ENCODE data around the gene GRIN1.

Gene GRIN1

GRCh38 chr9:137198051-137198901 lies 59.3 kb downstream of the GRIN1 start:
- no peak for DNase-seq

- no peak for DNase-seq
Observed at GRCh38 chr9:137198902-137199283, 59.9 kb downstream of the GRIN1 start.

GRCh38 chr9:137199411-137200121 lies 60.6 kb downstream of the GRIN1 start:
- DNase-seq = no peak

GRCh38 chr9:137200311-137201204 lies 61.6 kb downstream of the GRIN1 start, which contains the start of gene TPRN:
TSS of gene TPRN (minus strand) at chr9:137200741. CDS start at chr9:137200711, 30 bp downstream.
- peak; percentile 89 for DNase-seq

- no peak for DNase-seq
Observed at GRCh38 chr9:137201205-137201868, 62.4 kb downstream of the GRIN1 start.

GRCh38 chr9:137202966-137203365 lies 64.0 kb downstream of the GRIN1 start:
- DNase-seq = no peak

- DNase-seq = no peak
Observed at GRCh38 chr9:137204731-137205125, 65.8 kb downstream of the GRIN1 start.

- DNase-seq = peak; percentile 92
Observed at GRCh38 chr9:137205126-137206069, 66.4 kb downstream of the GRIN1 start, which contains the start of the genes NDOR1 and TMEM203. TSS of gene NDOR1 (plus strand) at chr9:137205700. CDS start at chr9:137205778, 78 bp downstream. TSS of gene TMEM203 (minus strand) at chr9:137205648. CDS start at chr9:137205414, 234 bp downstream.

GRCh38 chr9:137206602-137207001 lies 67.6 kb downstream of the GRIN1 start:
- no peak for DNase-seq

- DNase-seq = no peak
Observed at GRCh38 chr9:137211532-137211931, 72.6 kb downstream of the GRIN1 start.

- DNase-seq = no peak
Observed at GRCh38 chr9:137212520-137212919, 73.6 kb downstream of the GRIN1 start.

- DNase-seq = no peak
Observed at GRCh38 chr9:137213160-137214060, 74.5 kb downstream of the GRIN1 start.

- DNase-seq = no peak
Observed at GRCh38 chr9:137214620-137215019, 75.7 kb downstream of the GRIN1 start.

- DNase-seq = no peak
Observed at GRCh38 chr9:137215196-137215986, 76.4 kb downstream of the GRIN1 start.

GRCh38 chr9:137216188-137216965 lies 77.4 kb downstream of the GRIN1 start:
- no peak for DNase-seq

- no peak for DNase-seq
Observed at GRCh38 chr9:137217276-137218211, 78.6 kb downstream of the GRIN1 start.

GRCh38 chr9:137218212-137218753 lies 79.3 kb downstream of the GRIN1 start:
- DNase-seq = no peak
